Gastroesophageal sphincter (tissue), 3 donors: ENCODE results near the gene TTLL9.

Source experiments
- CTCF ChIP-seq, 4 experiments: fragments of 200-600 bp in 2 of 4; fragments of 450-650 bp in 2 of 4; sonication (generic) in 1 of 4; IDR thresholded peaks; one replicate each; pipeline ENCODE4 v1.5.1; 2017 to 2019; ENCODE audit warnings: antibody characterized with exemption in 4 of 4, mild to moderate bottlenecking in 2 of 4, moderate library complexity in 2 of 4
- EP300 ChIP-seq: sonication (generic); formaldehyde crosslinking; IDR thresholded peaks from one replicate; pipeline ENCODE4 v1.6.1; 2017; ENCODE audit warnings: antibody characterized with exemption, mild to moderate bottlenecking
- POLR2A ChIP-seq, 2 donors: fragments of 450-650 bp; IDR thresholded peaks; one replicate each; pipeline ENCODE4 v1.6.1; 2017; ENCODE audit warnings: antibody characterized with exemption in 2 of 2, mild to moderate bottlenecking in 2 of 2, moderate library complexity in 1 of 2
- POLR2AphosphoS5 ChIP-seq: sonication (generic); formaldehyde crosslinking; IDR thresholded peaks from one replicate; pipeline ENCODE4 v1.6.1; 2017; ENCODE audit warnings: antibody characterized with exemption

- TF ChIP-seq CTCF (IDR thresholded peaks at IDR 0.05), result no peak
- no peak for TF ChIP-seq POLR2A (IDR thresholded peaks at IDR 0.05)
- TF ChIP-seq POLR2AphosphoS5, result no peak
- TF ChIP-seq EP300, result no peak
Observed at GRCh38 chr20:31933698-31934097, 63.3 kb downstream of the TTLL9 start.
